GM18870 (cell line): ENCODE measurements around the gene LRRC3B.
"Not testable (repeated sequence)": the region's sequence is repeated elsewhere in the genome, so short reads cannot be mapped to it uniquely, and the experiment has no call there.

Experiments
- ATAC-seq: cut with Tn5 transposase; IDR thresholded peaks from one replicate; pipeline ENCODE4 v1.9.1; 2021; ENCODE audit warnings: moderate library complexity; ENCODE audit not compliant: unreplicated experiment

The LRRC3B gene

GRCh38 chr3:26622621-26623418 is at the start of gene LRRC3B:
Gene LRRC3B, plus strand, starts transcription at chr3:26622772. Its CDS starts 86,901 bp downstream, at chr3:26709673.
- ATAC-seq, result no peak

GRCh38 chr3:26574766-26575165 is 47.8 kb upstream of the LRRC3B start:
- ATAC-seq, result no peak

- ATAC-seq, result no peak
Observed at GRCh38 chr3:26579116-26579515, 43.5 kb upstream of the LRRC3B start.

GRCh38 chr3:26587571-26587970 is 35.0 kb upstream of the LRRC3B start:
- no peak for ATAC-seq

GRCh38 chr3:26588931-26589330 is 33.6 kb upstream of the LRRC3B start:
- no peak for ATAC-seq

GRCh38 chr3:26589678-26590077 is 32.9 kb upstream of the LRRC3B start:
- ATAC-seq, result no peak

GRCh38 chr3:26590919-26591484 is 31.6 kb upstream of the LRRC3B start:
- ATAC-seq, result no peak

- no peak for ATAC-seq
Observed at GRCh38 chr3:26591926-26592325, 30.6 kb upstream of the LRRC3B start.

- ATAC-seq, result no peak
Observed at GRCh38 chr3:26592451-26592850, 30.1 kb upstream of the LRRC3B start.

- ATAC-seq, result no peak
Observed at GRCh38 chr3:26596335-26596734, 26.2 kb upstream of the LRRC3B start.

- not testable (repeated sequence) for ATAC-seq
Observed at GRCh38 chr3:26603311-26603710, 19.3 kb upstream of the LRRC3B start.

GRCh38 chr3:26603771-26604170 is 18.8 kb upstream of the LRRC3B start:
- not testable (repeated sequence) for ATAC-seq

- no peak for ATAC-seq
Observed at GRCh38 chr3:26614006-26614685, 8.4 kb upstream of the LRRC3B start.

- no peak for ATAC-seq
Observed at GRCh38 chr3:26621176-26621575, 1.4 kb upstream of the LRRC3B start.

GRCh38 chr3:26621906-26622620 is 509 bp upstream of the LRRC3B start:
- no peak for ATAC-seq

- no peak for ATAC-seq
Observed at GRCh38 chr3:26623419-26624208, 1.0 kb downstream of the LRRC3B start.

- no peak for ATAC-seq
Observed at GRCh38 chr3:26624209-26624765, 1.7 kb downstream of the LRRC3B start.

- no peak for ATAC-seq
Observed at GRCh38 chr3:26625187-26625586, 2.6 kb downstream of the LRRC3B start.

- ATAC-seq, result no peak
Observed at GRCh38 chr3:26627080-26627479, 4.5 kb downstream of the LRRC3B start.

- ATAC-seq, result no peak
Observed at GRCh38 chr3:26628915-26629314, 6.3 kb downstream of the LRRC3B start.
